ENCODE results near the gene RND2. TPM values are rescaled to one million over a fixed set of nuclear protein-coding genes. Genes with fewer than 3 reads are reported as not detected.

RND2 gene
- total RNA-seq, 1 experiment from 2014 or later: 0.40 TPM

DNA sequence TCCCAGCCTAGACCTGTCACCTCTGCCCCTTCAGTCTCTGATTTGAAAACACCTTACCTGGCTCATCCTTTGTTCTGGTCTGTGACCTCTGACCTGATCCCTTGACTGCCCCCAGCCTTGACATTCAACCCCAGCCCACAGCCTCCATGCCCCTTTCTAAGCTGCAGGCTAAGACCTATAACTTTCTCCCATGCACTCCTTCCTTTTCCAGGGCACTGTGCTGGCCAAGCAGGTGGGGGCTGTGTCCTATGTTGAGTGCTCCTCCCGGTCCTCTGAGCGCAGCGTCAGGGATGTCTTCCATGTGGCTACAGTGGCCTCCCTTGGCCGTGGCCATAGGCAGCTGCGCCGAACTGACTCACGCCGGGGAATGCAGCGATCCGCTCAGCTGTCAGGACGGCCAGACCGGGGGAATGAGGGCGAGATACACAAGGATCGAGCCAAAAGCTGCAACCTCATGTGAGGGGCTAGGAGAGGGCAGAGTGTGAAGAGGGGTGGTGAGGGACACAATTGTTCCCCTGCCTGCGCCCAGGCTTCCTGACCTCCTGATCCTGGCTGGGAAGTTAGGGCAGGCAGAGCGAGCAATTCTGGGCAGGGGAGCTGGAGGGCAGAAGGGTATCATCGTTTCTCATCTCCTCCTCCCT is 3.3 kb downstream of the RND2 start:
- no TSS peak for BruUV-seq (replicated peaks)
- no peak overlapping the region for H3K27ac Mint-ChIP-seq (ENCODE audit: unreplicated experiment)
- H3K9me3 Mint-ChIP-seq (ENCODE audit: low read depth, unreplicated experiment): no peaks in the 10 kb centered on the region
- peaks cover 43% of the 10 kb centered on the region for H3K27me3 Mint-ChIP-seq (ENCODE audit: unreplicated experiment)
- peaks cover 10% of the 10 kb centered on the region for H3K4me1 Mint-ChIP-seq (ENCODE audit: low read depth, unreplicated experiment)
- intact Hi-C loops (cut with micrococcal nuclease; ENCODE audit: unreplicated experiment): loop anchor here (10.0 kb wide), 1 partner anchor 316 kb away; no protein-coding TSS in a partner anchor
- peaks cover 17% of the 10 kb centered on the region for H3K36me3 Mint-ChIP-seq (ENCODE audit: insufficient read depth, unreplicated experiment)
- CTCF ChIA-PET: no interaction called here
- no peak overlapping the region for H3K4me3 Mint-ChIP-seq (ENCODE audit: low read depth, unreplicated experiment)
- DNase-seq: no peak
- TF ChIP-seq, protein P1, sequence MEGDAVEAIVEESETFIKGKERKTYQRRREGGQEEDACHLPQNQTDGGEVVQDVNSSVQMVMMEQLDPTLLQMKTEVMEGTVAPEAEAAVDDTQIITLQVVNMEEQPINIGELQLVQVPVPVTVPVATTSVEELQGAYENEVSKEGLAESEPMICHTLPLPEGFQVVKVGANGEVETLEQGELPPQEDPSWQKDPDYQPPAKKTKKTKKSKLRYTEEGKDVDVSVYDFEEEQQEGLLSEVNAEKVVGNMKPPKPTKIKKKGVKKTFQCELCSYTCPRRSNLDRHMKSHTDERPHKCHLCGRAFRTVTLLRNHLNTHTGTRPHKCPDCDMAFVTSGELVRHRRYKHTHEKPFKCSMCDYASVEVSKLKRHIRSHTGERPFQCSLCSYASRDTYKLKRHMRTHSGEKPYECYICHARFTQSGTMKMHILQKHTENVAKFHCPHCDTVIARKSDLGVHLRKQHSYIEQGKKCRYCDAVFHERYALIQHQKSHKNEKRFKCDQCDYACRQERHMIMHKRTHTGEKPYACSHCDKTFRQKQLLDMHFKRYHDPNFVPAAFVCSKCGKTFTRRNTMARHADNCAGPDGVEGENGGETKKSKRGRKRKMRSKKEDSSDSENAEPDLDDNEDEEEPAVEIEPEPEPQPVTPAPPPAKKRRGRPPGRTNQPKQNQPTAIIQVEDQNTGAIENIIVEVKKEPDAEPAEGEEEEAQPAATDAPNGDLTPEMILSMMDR (IDR thresholded peaks at IDR 0.05; ENCODE audit: unreplicated experiment): no peak

DNA sequence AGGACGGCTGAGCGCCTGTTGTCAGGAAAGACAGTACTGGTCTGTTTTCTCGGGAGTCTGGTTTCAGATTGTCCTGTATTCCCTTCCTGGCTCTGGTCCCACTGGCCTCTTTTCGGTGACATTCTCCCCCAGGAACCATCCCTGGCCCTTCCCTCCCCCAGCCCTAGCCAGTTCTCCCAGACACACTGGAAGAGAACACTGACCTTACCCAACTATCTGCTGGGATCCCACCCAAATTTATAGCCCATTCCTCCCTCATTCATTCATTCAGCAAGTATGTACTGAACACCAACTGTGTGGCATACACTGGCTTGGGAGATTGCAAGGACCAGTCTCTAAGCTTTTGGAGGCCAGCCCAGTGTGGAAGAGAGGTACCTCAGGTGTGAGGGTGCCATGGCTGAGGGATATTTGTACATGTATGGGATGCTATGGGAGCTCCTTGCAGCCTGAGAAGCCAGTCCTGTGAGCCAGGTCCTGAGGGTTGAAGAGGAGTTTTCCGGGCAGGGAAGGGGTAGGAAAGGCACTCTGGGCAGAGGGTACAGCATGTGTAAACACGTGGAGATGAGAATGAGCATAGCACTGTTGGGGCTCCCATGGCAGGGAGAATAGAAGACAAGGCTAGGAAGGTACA is 5.2 kb downstream of the RND2 start:
- Mint-ChIP-seq H3K9me3 (ENCODE audit: low read depth, unreplicated experiment) (no peaks in the 10 kb centered on the region), H3K4me1 (ENCODE audit: low read depth, unreplicated experiment) (no peaks in the 10 kb centered on the region), H3K4me3 (ENCODE audit: low read depth, unreplicated experiment) (no peak overlapping the region), H3K27me3 (ENCODE audit: unreplicated experiment) (peaks cover 28% of the 10 kb centered on the region), H3K27ac (ENCODE audit: unreplicated experiment) (no peak overlapping the region), H3K36me3 (ENCODE audit: insufficient read depth, unreplicated experiment) (peaks cover 5% of the 10 kb centered on the region)
- TF ChIP-seq, protein P1 (IDR thresholded peaks at IDR 0.05; ENCODE audit: unreplicated experiment): no peak
- BruUV-seq (replicated peaks): no TSS peak
- CTCF ChIA-PET: interaction anchor here (0.6 to 1.6 kb wide), 3 partner anchors 12 to 1909 kb away, joined by 3 to 4 read pairs (median 4); no protein-coding TSS in a partner anchor
- intact Hi-C loops (cut with micrococcal nuclease; ENCODE audit: unreplicated experiment): no loop called here
- DNase-seq: no peak

DNA sequence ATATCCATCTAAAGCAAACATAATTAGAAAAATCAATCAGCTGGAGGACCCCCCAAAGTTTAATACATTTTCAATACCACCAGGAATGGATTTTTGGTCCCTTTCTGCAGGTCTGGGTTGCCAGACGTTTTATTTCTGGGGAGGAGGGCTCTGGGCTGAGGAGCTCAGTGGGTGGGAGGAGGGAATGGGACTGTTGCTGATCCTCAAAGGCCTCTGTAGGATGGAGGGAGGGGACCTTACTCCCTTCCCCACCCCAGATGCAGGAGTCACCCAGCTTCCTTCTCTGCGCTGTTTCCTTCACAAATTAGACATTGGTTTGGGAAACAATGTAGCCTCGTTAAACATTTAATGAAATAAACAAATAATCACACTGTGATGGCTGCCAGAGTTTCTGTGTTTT is 6.6 kb downstream of the RND2 start:
- Mint-ChIP-seq H3K4me3 (ENCODE audit: low read depth, unreplicated experiment) (no peak overlapping the region), H3K27ac (ENCODE audit: unreplicated experiment) (no peak overlapping the region), H3K9me3 (ENCODE audit: low read depth, unreplicated experiment) (no peaks in the 10 kb centered on the region), H3K36me3 (ENCODE audit: insufficient read depth, unreplicated experiment) (peaks cover 5% of the 10 kb centered on the region), H3K27me3 (ENCODE audit: unreplicated experiment) (peaks cover 25% of the 10 kb centered on the region), H3K4me1 (ENCODE audit: low read depth, unreplicated experiment) (no peaks in the 10 kb centered on the region)
- no TSS peak for BruUV-seq (replicated peaks)
- intact Hi-C loops (cut with micrococcal nuclease; ENCODE audit: unreplicated experiment): no loop called here
- DNase-seq: no peak
- CTCF ChIA-PET: interaction anchor here (0.7 to 1.6 kb wide), 3 partner anchors 11 to 321 kb away, joined by 3 to 4 read pairs (median 4); no protein-coding TSS in a partner anchor
- TF ChIP-seq, protein P1 (IDR thresholded peaks at IDR 0.05; ENCODE audit: unreplicated experiment): no peak

DNA sequence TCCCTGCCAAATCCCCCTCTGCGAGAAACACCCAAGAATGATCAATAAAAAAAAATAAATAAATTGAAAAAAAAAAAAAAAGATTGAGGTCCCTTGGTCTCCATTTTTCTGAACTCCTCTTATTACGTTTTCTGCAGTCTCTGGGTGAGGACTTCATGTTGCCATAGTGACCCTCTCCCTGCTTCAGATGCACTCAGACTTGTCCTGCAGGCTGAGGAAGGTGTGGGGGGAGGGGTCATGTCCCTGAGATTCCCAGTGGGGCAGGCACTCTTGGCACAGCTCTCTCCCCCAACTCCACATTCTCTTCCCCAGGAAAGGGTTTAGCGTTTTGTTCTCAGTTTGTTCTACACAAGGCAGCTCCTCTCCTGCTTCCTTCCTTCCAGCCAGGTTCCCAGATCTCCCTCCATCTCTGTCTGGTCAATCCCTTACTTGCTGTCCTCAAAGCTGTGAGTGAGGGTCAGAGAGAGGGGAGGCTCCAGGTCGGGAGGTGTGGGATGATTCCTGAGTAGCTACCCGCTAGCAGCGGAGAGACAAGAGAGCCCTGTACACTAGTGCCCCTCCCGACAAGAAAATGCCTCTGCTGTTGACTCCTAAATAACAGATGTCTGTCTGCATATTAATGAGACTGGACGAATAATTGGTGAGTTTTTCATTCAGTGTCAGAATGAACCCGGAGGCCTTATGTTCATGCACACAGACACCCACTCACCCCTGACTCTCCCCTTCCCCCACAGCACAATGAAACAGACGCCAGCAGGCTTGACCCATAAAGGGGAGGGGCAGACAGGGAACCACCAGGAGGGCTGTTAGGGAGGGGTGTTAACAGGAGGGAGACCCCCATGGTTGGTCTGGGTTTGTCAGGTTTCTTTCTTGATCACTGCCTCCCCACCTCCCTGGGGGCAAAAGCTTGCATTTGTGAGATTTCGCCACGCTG is 9.2 kb downstream of the RND2 start:
- Mint-ChIP-seq H3K27ac (ENCODE audit: unreplicated experiment) (no peak overlapping the region), H3K4me1 (ENCODE audit: low read depth, unreplicated experiment) (no peaks in the 10 kb centered on the region), H3K36me3 (ENCODE audit: insufficient read depth, unreplicated experiment) (peaks cover 9% of the 10 kb centered on the region), H3K4me3 (ENCODE audit: low read depth, unreplicated experiment) (no peak overlapping the region), H3K27me3 (ENCODE audit: unreplicated experiment) (peaks cover 5% of the 10 kb centered on the region), H3K9me3 (ENCODE audit: low read depth, unreplicated experiment) (no peaks in the 10 kb centered on the region)
- TF ChIP-seq, protein P1 (IDR thresholded peaks at IDR 0.05; ENCODE audit: unreplicated experiment): no peak
- DNase-seq: no peak
- intact Hi-C loops (cut with micrococcal nuclease; ENCODE audit: unreplicated experiment): no loop called here
- CTCF ChIA-PET: interaction anchor here (0.7 to 0.9 kb wide), 2 partner anchors 10 to 1591 kb away, joined by 3 to 4 read pairs; no protein-coding TSS in a partner anchor
- BruUV-seq (replicated peaks): no TSS peak
